Upper lobe of left lung (tissue), 6 donors: ENCODE measurements around the gene PREPL. TPM values are rescaled to one million over a fixed set of nuclear protein-coding genes. Genes with fewer than 3 reads are reported as not detected.
"Not testable (repeated sequence)": the region's sequence is repeated elsewhere in the genome, so short reads cannot be mapped to it uniquely, and the experiment has no call there.

Source experiments
- ATAC-seq, 2 donors: fragments of 200-7000 bp; cut with Tn5 transposase; one replicate each; pipeline ENCODE4 v1.9.1; 2022; ENCODE audit warnings: mild to moderate bottlenecking in 2 of 2, moderate library complexity in 2 of 2; ENCODE audit not compliant: low FRiP score in 2 of 2
- DNase-seq, 2 donors: peaks; one replicate each; pipeline ENCODE4 v3.0.0-alpha.2; 2019 to 2020
- H3K27ac ChIP-seq, 4 donors: fragments of 200-600 bp; sonication (generic); one replicate each; pipeline ENCODE4 v1.5.1; 2016 to 2019
- H3K27me3 ChIP-seq, 4 donors: fragments of 200-600 bp; sonication (generic); one replicate each; pipeline ENCODE4 v1.5.1; 2017 to 2019
- H3K36me3 ChIP-seq, 4 donors: fragments of 200-600 bp; sonication (generic); one replicate each; pipeline ENCODE4 v1.5.1; 2016 to 2019
- H3K4me1 ChIP-seq, 4 donors: fragments of 200-600 bp; sonication (generic); one replicate each; pipeline ENCODE4 v1.5.1; 2018 to 2019
- H3K4me3 ChIP-seq, 4 donors: fragments of 200-600 bp; sonication (generic); one replicate each; pipeline ENCODE4 v1.5.1; 2017 to 2019; ENCODE audit warnings: mild to moderate bottlenecking in 2 of 4, moderate library complexity in 1 of 4
- H3K9me3 ChIP-seq, 4 donors: fragments of 200-600 bp; sonication (generic); one replicate each; pipeline ENCODE4 v1.5.1; 2018 to 2019
- CTCF ChIP-seq, 6 experiments: fragments of 450-650 bp in 4 of 6; fragments of 200-600 bp in 2 of 6; sonication (generic) in 2 of 6; IDR thresholded peaks; one replicate each; pipeline ENCODE4 v1.5.1; 2016 to 2019; ENCODE audit warnings: antibody characterized with exemption in 6 of 6
- EP300 ChIP-seq, 4 donors: sonication (generic); formaldehyde crosslinking; IDR thresholded peaks; one replicate each; pipeline ENCODE4 v1.5.1; 2017; ENCODE audit warnings: antibody characterized with exemption in 4 of 4, control low read depth in 2 of 4
- POLR2A ChIP-seq, 4 donors: fragments of 450-650 bp; IDR thresholded peaks; one replicate each; pipeline ENCODE4 v1.5.1; 2016 to 2017; ENCODE audit warnings: antibody characterized with exemption in 4 of 4, mild to moderate bottlenecking in 2 of 4
- POLR2AphosphoS5 ChIP-seq, 2 donors: sonication (generic); formaldehyde crosslinking; IDR thresholded peaks; one replicate each; pipeline ENCODE4 v1.5.1; 2017; ENCODE audit warnings: antibody characterized with exemption in 2 of 2
- WGBS, 2 donors: methylation state at CpG; one replicate each; pipeline ENCODE4 v1.1.5; 2017 to 2018; 5-methylcytosine and 5-hydroxymethylcytosine counted together
- total RNA-seq, 6 donors: library from RNA; depleted of rRNA in 4 of 6; stranded (reverse); fragments of >200 nt in 4 of 6; gene quantifications; one replicate each; pipeline versions ENCODE4 v1.1.0 to v1.2.1, GENCODE V29; 2016 to 2021
- donor health status: DM: no; HTN: no; CAD: no; lungs with moderate emphysema.
- donor health status: DM: no; HTN: yes; CAD: no; lungs with severe emphysema.

PREPL gene
- total RNA-seq, 6 donors from 2014 or later, result 21.4 to 54.9 (median 34.2) TPM

GRCh38 chr2:44314362-44314761 is 46.9 kb downstream of the PREPL start:
- TF ChIP-seq POLR2A (IDR thresholded peaks at IDR 0.05) (no peak), EP300 (IDR thresholded peaks at IDR 0.05) (no peak), POLR2AphosphoS5 (IDR thresholded peaks at IDR 0.05) (no peak), CTCF (IDR thresholded peaks at IDR 0.05) (no peak)
- H3K9me3 ChIP-seq, result peaks cover 17 to 24% (median 22%) of the 10 kb centered on the region in 4 donors
- H3K4me3 ChIP-seq, result no peak overlapping the region
- H3K27ac ChIP-seq, result no peak overlapping the region
- no peaks in the 10 kb centered on the region for H3K4me1 ChIP-seq
- ATAC-seq, result no peak
- DNase-seq, result no peak
- no peaks in the 10 kb centered on the region for H3K27me3 ChIP-seq
- peaks cover 0 to 48% (median 11%) of the 10 kb centered on the region in 4 donors for H3K36me3 ChIP-seq

- TF ChIP-seq POLR2AphosphoS5 (IDR thresholded peaks at IDR 0.05), result no peak
- ATAC-seq (no peak), DNase-seq (no peak)
- Histone ChIP-seq H3K9me3 (peaks cover 18 to 25% (median 23%) of the 10 kb centered on the region in 4 donors), H3K27me3 (no peaks in the 10 kb centered on the region), H3K36me3 (peaks cover 0 to 34% (median 7%) of the 10 kb centered on the region in 4 donors), H3K27ac (no peak overlapping the region), H3K4me1 (no peaks in the 10 kb centered on the region), H3K4me3 (no peak overlapping the region)
- WGBS, 2 donors, result 94 to 100% methylated on average over 1 of the region's 1 CpG
Observed at GRCh38 chr2:44310287-44310686, 51.0 kb downstream of the PREPL start.

- no peak for TF ChIP-seq EP300 (IDR thresholded peaks at IDR 0.05)
- TF ChIP-seq POLR2A (IDR thresholded peaks at IDR 0.05), result no peak
- no peak for TF ChIP-seq POLR2AphosphoS5 (IDR thresholded peaks at IDR 0.05)
- no peak for TF ChIP-seq CTCF (IDR thresholded peaks at IDR 0.05)
- 77 to 82% methylated on average over 7 of the region's 7 CpGs for WGBS, 2 donors
- H3K27ac ChIP-seq, result no peak overlapping the region
- H3K4me1 ChIP-seq, result no peaks in the 10 kb centered on the region
- peaks cover 14 to 18% (median 16%) of the 10 kb centered on the region in 4 donors for H3K9me3 ChIP-seq
- ATAC-seq (no peak), DNase-seq (no peak)
- H3K36me3 ChIP-seq, result no peaks in the 10 kb centered on the region
- H3K27me3 ChIP-seq, result no peaks in the 10 kb centered on the region
- no peak overlapping the region for H3K4me3 ChIP-seq
Observed at GRCh38 chr2:44305882-44306281, 55.4 kb downstream of the PREPL start.

GRCh38 chr2:44304258-44304657 is 57.0 kb downstream of the PREPL start:
- no peak overlapping the region for H3K27ac ChIP-seq

GRCh38 chr2:44303766-44304165 is 57.5 kb downstream of the PREPL start:
- not testable (repeated sequence) for ATAC-seq, H3K9me3 ChIP-seq, DNase-seq, H3K4me1 ChIP-seq, H3K27me3 ChIP-seq, H3K4me3 ChIP-seq, H3K36me3 ChIP-seq, H3K27ac ChIP-seq
- WGBS, 2 donors, result 94 to 98% methylated on average over 3 of the region's 3 CpGs

More at GRCh38 chr2:44304258-44304657, 57.0 kb downstream of the PREPL start:
- 85 to 94% methylated on average over 1 of the region's 1 CpG for WGBS, 2 donors
- peaks cover 0 to 1% (median under 1%) of the 10 kb centered on the region in 4 donors for H3K9me3 ChIP-seq
- DNase-seq (no peak), ATAC-seq (no peak)
- TF ChIP-seq POLR2A (IDR thresholded peaks at IDR 0.05) (no peak), CTCF (IDR thresholded peaks at IDR 0.05) (no peak), EP300 (IDR thresholded peaks at IDR 0.05) (no peak), POLR2AphosphoS5 (IDR thresholded peaks at IDR 0.05) (no peak)
- no peaks in the 10 kb centered on the region for H3K27me3 ChIP-seq
- no peak overlapping the region for H3K4me3 ChIP-seq
- no peaks in the 10 kb centered on the region for H3K4me1 ChIP-seq
- no peaks in the 10 kb centered on the region for H3K36me3 ChIP-seq

GRCh38 chr2:44301111-44301510 is 60.2 kb downstream of the PREPL start:
- no peak for ATAC-seq
- no peak for TF ChIP-seq POLR2A (IDR thresholded peaks at IDR 0.05)
- no peak for TF ChIP-seq CTCF (IDR thresholded peaks at IDR 0.05)
- TF ChIP-seq EP300 (IDR thresholded peaks at IDR 0.05), result no peak
- TF ChIP-seq POLR2AphosphoS5 (IDR thresholded peaks at IDR 0.05), result no peak
- Histone ChIP-seq H3K27me3 (no peaks in the 10 kb centered on the region), H3K4me1 (no peaks in the 10 kb centered on the region), H3K36me3 (no peaks in the 10 kb centered on the region), H3K27ac (no peak overlapping the region), H3K4me3 (no peak overlapping the region), H3K9me3 (no peaks in the 10 kb centered on the region)
- DNase-seq, result no peak
- WGBS, 2 donors, result 92 to 96% methylated on average over 5 of the region's 5 CpGs
